Ishikawa (cell line): ENCODE measurements around the gene USP40.

ENCODE experiments used
- CEBPB ChIP-seq: IDR thresholded peaks from 2 replicates; pipeline ENCODE4 v1.6.1; 2012
- CREB1 ChIP-seq: IDR thresholded peaks from 2 replicates; pipeline ENCODE4 v1.6.1; 2012; ENCODE audit warnings: low read depth
- EGR1 ChIP-seq: IDR thresholded peaks from 2 replicates; pipeline ENCODE4 v1.6.1; 2012
- EP300 ChIP-seq: IDR thresholded peaks from 2 replicates; pipeline ENCODE4 v1.6.1; 2012; ENCODE audit warnings: borderline replicate concordance
- FOXM1 ChIP-seq: IDR thresholded peaks from 2 replicates; pipeline ENCODE4 v1.6.1; 2012; ENCODE audit warnings: low read depth, borderline replicate concordance
- MAX ChIP-seq: IDR thresholded peaks from 2 replicates; pipeline ENCODE4 v1.6.1; 2012
- NFIC ChIP-seq: IDR thresholded peaks from 2 replicates; pipeline ENCODE4 v1.6.1; 2012
- RAD21 ChIP-seq: IDR thresholded peaks from 2 replicates; pipeline ENCODE4 v1.6.1; 2012; ENCODE audit warnings: low read depth
- TAF1 ChIP-seq: IDR thresholded peaks from 2 replicates; pipeline ENCODE4 v1.6.1; 2012; ENCODE audit warnings: low read depth, mild to moderate bottlenecking
- TCF12 ChIP-seq: IDR thresholded peaks from 2 replicates; pipeline ENCODE4 v1.6.1; 2012; ENCODE audit warnings: low read depth
- TEAD4 ChIP-seq: IDR thresholded peaks from 2 replicates; pipeline ENCODE4 v1.6.1; 2012
- YY1 ChIP-seq: IDR thresholded peaks from 2 replicates; pipeline ENCODE4 v1.6.1; 2012; ENCODE audit warnings: low read depth
- ZBTB7A ChIP-seq: IDR thresholded peaks from 2 replicates; pipeline ENCODE4 v1.6.1; 2012; ENCODE audit warnings: low read depth
- TF ChIP-seq, protein P1 (sequence below): IDR thresholded peaks from 2 replicates; pipeline ENCODE4 v1.6.1; 2012
- TF ChIP-seq, protein P2 (sequence below): IDR thresholded peaks from 2 replicates; pipeline ENCODE4 v1.6.1; 2012; ENCODE audit warnings: low read depth, mild to moderate bottlenecking

USP40 gene

DNA sequence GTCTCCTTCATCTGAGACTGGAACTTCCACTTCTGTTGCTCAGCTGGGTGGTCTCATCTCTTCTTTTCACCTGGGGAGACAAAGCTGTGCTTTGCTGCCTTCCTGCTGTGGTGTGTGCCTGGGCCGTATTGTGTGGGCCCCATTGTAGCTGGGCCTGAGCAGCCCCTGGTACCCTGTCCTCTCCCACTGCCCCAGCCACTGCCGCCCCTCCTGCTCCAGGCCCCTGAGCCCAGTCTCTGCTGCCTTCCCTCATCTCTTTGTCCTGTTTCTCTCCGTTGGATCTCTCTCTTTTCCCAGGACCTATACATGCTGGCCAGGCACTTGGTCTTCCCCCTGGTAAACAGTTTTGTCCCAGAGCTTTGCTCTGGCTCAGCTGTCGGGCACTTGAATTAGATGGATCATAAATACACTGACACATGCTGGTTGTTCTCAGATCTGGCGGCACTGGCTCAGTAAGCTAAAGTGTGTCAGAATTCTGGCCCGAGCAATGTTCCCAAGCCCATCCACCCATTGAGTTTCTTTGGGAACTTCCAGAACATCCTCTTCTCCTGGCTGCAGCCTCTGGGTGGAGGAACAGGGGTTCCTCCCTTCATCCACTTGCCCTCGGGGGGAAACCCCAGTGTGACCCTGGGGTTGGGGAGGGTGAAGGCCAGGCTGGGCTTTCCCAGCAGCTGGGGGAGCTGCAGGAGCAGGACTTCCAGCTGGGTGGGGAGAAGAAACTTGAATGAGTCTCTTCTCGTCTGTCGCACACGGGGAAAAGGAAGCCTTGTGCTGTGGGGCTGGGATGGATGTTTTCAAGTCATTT is 113.3 kb downstream of the USP40 start:
- TF ChIP-seq, protein P1, sequence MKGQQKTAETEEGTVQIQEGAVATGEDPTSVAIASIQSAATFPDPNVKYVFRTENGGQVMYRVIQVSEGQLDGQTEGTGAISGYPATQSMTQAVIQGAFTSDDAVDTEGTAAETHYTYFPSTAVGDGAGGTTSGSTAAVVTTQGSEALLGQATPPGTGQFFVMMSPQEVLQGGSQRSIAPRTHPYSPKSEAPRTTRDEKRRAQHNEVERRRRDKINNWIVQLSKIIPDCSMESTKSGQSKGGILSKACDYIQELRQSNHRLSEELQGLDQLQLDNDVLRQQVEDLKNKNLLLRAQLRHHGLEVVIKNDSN = no peak
- no peak for TF ChIP-seq CEBPB
- TF ChIP-seq FOXM1 = no peak
- no peak for TF ChIP-seq TEAD4

DNA sequence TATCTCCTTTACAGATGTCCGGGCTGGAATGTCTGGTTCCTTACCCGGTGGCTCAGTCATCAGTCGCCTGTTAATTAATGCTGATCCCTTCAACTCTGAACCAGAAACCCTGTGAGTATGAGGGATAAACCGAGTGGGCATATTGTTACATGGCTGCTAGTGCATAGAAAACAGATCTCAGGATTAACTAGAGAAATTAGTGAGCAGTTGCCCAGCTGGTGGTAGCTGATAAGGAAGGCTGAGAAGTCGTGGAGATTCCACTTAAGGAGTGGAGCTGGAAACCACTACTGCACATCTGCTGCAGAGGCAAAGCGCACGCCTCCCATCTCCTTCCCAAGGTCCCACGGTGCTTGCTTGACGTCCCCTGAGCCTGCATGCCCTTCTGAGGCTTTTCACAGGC is 114.6 kb downstream of the USP40 start:
- TF ChIP-seq YY1 = no peak
- TF ChIP-seq TEAD4 = no peak
- TF ChIP-seq RAD21 = no peak
- TF ChIP-seq FOXM1 = no peak
- TF ChIP-seq, protein P2, sequence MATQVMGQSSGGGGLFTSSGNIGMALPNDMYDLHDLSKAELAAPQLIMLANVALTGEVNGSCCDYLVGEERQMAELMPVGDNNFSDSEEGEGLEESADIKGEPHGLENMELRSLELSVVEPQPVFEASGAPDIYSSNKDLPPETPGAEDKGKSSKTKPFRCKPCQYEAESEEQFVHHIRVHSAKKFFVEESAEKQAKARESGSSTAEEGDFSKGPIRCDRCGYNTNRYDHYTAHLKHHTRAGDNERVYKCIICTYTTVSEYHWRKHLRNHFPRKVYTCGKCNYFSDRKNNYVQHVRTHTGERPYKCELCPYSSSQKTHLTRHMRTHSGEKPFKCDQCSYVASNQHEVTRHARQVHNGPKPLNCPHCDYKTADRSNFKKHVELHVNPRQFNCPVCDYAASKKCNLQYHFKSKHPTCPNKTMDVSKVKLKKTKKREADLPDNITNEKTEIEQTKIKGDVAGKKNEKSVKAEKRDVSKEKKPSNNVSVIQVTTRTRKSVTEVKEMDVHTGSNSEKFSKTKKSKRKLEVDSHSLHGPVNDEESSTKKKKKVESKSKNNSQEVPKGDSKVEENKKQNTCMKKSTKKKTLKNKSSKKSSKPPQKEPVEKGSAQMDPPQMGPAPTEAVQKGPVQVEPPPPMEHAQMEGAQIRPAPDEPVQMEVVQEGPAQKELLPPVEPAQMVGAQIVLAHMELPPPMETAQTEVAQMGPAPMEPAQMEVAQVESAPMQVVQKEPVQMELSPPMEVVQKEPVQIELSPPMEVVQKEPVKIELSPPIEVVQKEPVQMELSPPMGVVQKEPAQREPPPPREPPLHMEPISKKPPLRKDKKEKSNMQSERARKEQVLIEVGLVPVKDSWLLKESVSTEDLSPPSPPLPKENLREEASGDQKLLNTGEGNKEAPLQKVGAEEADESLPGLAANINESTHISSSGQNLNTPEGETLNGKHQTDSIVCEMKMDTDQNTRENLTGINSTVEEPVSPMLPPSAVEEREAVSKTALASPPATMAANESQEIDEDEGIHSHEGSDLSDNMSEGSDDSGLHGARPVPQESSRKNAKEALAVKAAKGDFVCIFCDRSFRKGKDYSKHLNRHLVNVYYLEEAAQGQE = no peak
- TF ChIP-seq CEBPB = no peak
- no peak for TF ChIP-seq TCF12
- no peak for TF ChIP-seq EP300
- no peak for TF ChIP-seq NFIC
- no peak for TF ChIP-seq ZBTB7A
- TF ChIP-seq, protein P1 = no peak
- no peak for TF ChIP-seq CREB1
- TF ChIP-seq MAX = no peak
- no peak for TF ChIP-seq EGR1
- no peak for TF ChIP-seq TAF1

DNA sequence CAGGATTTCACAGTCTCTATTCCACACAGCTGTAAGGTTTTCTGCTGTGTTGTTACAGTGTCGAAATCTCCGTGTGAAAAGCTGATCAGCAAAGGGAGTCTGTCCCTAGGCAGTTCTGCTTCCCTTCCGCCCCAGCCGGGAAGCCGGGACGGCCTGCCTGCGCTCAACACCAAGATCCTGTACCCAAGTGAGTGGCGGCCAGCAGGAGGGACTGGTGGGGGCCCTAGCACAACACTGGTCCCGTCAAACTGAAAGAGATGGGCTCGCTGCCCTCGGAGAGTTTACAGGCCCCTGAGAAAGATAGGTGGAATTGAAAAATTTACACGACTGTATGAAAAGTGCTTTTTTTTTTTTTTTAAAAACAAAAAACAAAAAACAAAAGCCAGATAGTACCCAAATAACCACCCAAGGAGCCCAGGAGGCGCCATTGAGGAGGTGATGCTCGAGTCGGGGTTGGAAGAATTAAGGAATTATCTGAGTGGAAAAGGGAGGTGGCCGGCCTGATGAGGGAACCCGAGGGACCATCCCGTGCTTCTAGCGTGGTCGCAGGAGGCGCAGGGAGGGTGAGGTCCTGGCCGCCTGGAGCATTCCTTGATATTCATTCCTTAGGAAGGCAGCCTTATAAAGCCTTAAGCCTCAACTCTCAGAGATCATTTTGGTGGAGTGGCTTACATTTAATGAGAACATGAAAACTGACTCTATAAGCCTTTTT is 115.6 kb downstream of the USP40 start:
- TF ChIP-seq TAF1 (no peak), CREB1 (no peak), CEBPB (no peak), RAD21 (no peak)

DNA sequence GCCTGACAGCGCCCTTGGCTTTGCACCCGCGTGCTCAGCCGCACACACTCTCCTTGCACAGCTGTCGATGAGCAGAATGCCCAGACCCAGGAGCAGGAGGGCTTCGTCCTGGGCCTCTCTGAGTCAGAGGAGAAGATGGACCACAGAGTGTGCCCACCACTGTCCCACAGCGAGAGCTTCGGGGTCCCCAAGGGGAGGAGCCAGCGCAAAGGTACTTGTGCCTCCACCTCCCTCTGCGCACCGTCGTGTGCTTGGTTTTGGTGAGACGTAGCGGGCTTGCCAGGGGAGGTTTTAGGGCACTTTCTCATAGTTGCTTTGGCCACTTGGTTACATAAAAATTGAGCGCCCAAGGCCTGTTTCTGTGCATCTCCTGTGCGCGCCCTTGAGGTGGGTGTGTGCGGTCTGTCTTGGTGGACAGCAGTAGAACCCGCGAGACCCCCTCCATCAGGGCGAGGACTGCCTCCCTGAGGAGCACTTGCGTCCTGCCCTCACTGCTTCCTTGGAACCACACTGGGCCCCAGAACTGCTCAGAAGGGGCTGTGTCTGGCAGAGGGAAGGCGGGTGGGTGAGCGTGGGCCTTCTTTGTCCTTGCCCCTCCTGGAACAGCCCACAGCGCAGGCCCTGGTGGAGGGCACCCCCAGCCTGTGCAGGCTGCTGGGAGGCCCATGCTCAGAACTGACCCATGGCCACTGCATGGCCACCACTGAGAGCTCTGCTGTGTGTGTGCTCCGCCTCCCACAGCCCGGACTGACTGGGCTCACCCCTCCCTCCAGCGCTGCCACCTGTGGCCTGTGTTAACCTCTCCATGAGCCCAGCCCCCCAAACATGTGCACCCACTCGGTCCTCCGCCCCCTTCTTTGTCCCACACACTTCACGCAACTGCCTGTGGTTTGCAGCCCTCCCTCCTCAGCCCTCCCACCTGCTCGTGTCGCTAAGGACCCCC is 116.4 kb downstream of the USP40 start:
- TF ChIP-seq TAF1 = no peak
- TF ChIP-seq YY1 = no peak
- TF ChIP-seq EGR1 = no peak
- TF ChIP-seq, protein P1 = no peak
- TF ChIP-seq CEBPB = no peak
- no peak for TF ChIP-seq NFIC
- no peak for TF ChIP-seq FOXM1

DNA sequence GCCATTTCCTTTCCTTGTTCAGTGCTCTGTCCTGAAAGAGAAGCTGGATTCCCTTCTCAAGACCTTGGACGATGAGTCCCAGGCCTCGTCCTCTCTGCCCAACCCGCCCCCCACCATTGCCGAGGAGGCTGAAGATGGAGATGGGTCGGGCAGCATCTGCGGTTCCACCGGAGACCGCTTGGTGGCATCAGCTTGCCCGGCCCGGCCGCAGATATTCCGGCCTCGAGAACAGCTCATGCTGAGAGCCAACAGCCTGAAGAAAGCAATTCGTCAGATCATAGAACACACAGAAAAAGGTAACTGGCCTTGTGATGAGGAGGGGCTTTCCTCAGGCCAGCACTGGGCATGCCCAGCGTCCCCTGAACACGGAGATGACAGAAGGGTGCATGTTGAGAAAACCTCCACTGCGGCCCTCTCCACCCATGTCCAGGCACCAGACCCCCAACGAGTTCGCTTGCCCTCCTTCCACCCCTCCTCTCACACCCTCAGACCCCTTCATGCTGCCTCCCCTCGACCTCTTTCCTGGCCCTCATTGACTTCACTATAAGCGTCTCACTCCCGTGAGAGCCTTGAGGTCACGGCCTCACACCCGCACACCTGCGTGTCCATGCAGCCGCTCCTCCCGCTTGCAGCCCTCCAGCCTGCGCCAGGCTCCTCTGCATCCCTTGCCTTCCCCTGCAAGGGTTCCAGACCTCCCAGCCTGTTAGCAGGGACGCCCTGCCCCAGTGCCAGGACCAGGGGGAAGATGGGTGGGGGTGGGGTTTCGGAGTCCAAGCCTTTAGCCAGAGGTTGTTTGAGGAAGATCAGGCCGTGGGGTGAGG is 117.3 kb downstream of the USP40 start:
- TF ChIP-seq RAD21 = no peak
- no peak for TF ChIP-seq YY1
- TF ChIP-seq CEBPB = no peak
- TF ChIP-seq NFIC = no peak
- TF ChIP-seq EP300 = no peak
- no peak for TF ChIP-seq TEAD4
- TF ChIP-seq, protein P1 = no peak
- no peak for TF ChIP-seq TAF1
- TF ChIP-seq MAX = no peak
